H9 (cell line): ENCODE data around the gene TNFAIP6. TPM values are rescaled to one million over a fixed set of nuclear protein-coding genes. Genes with fewer than 3 reads are reported as not detected.

Source experiments
- DNase-seq: peaks from one replicate; pipeline ENCODE4 v3.0.0-alpha.2; 2017
- H2AFZ ChIP-seq: one replicate; pipeline ENCODE4 v1.6.1; 2013; ENCODE audit warnings: mild to moderate bottlenecking, low read length, control low read depth, moderate library complexity
- H2AK5ac ChIP-seq: 2 replicates; pipeline ENCODE4 v1.6.1; 2013; ENCODE audit warnings: low read length, control low read depth, mixed read lengths; ENCODE audit not compliant: insufficient read length
- H2BK120ac ChIP-seq: one replicate; pipeline ENCODE4 v1.6.1; 2013; ENCODE audit warnings: low read depth, mild to moderate bottlenecking, low read length, control low read depth, inconsistent platforms; ENCODE audit not compliant: poor library complexity, severe bottlenecking
- H2BK12ac ChIP-seq: 2 replicates; pipeline ENCODE4 v1.6.1; 2013; ENCODE audit warnings: low read length, control low read depth, mixed read lengths, low read depth; ENCODE audit not compliant: insufficient read length
- H2BK15ac ChIP-seq: 2 replicates; pipeline ENCODE4 v1.6.1; 2013; ENCODE audit warnings: low read depth, low read length, control low read depth
- H2BK20ac ChIP-seq: one replicate; pipeline ENCODE4 v1.6.1; 2013; ENCODE audit warnings: low read depth, mild to moderate bottlenecking, low read length, control low read depth, inconsistent platforms; ENCODE audit not compliant: poor library complexity, severe bottlenecking
- H2BK5ac ChIP-seq: 2 replicates; pipeline ENCODE4 v1.6.1; 2013; ENCODE audit warnings: low read length, control low read depth, mixed read lengths; ENCODE audit not compliant: insufficient read length
- H3K14ac ChIP-seq: 2 replicates; pipeline ENCODE4 v1.6.1; 2013; ENCODE audit warnings: low read length, control low read depth; ENCODE audit not compliant: insufficient read depth
- H3K18ac ChIP-seq: 2 replicates; pipeline ENCODE4 v1.6.1; 2013; ENCODE audit warnings: low read depth, mild to moderate bottlenecking, mixed read lengths, low read length, control low read depth; ENCODE audit not compliant: insufficient read length
- H3K23ac ChIP-seq: 2 replicates; pipeline ENCODE4 v1.6.1; 2013; ENCODE audit warnings: low read length, control low read depth, mixed read lengths, low read depth; ENCODE audit not compliant: insufficient read length
- H3K23me2 ChIP-seq: 2 replicates; pipeline ENCODE4 v1.6.1; 2013; ENCODE audit warnings: low read depth, mild to moderate bottlenecking, mixed read lengths, low read length, control low read depth; ENCODE audit not compliant: insufficient read length, poor library complexity, severe bottlenecking
- H3K27ac ChIP-seq: 2 replicates; pipeline ENCODE4 v1.5.1; 2013; ENCODE audit warnings: low read length, control low read depth, mixed read lengths, low read depth; ENCODE audit not compliant: insufficient read length
- H3K27me3 ChIP-seq: 2 replicates; pipeline ENCODE4 v1.6.1; 2013; ENCODE audit warnings: low read length, control low read depth, inconsistent platforms; ENCODE audit not compliant: insufficient read depth
- H3K4ac ChIP-seq: 2 replicates; pipeline ENCODE4 v1.6.1; 2013; ENCODE audit warnings: low read depth, mild to moderate bottlenecking, control low read depth, inconsistent platforms, low read length, moderate library complexity
- H3K4me1 ChIP-seq: 2 replicates; pipeline ENCODE4 v1.6.1; 2013; ENCODE audit warnings: low read length, control low read depth, inconsistent platforms; ENCODE audit not compliant: insufficient read depth
- H3K4me2 ChIP-seq: 2 replicates; pipeline ENCODE4 v1.6.1; 2013; ENCODE audit warnings: low read length, control low read depth, mixed read lengths; ENCODE audit not compliant: insufficient read length, insufficient read depth
- H3K56ac ChIP-seq: 2 replicates; pipeline ENCODE4 v1.6.1; 2013; ENCODE audit warnings: low read depth, mild to moderate bottlenecking, mixed read lengths, low read length, control low read depth; ENCODE audit not compliant: insufficient read length
- H3K79me1 ChIP-seq: 2 replicates; pipeline ENCODE4 v1.6.1; 2013; ENCODE audit warnings: low read depth, mild to moderate bottlenecking, moderate library complexity, low read length, control low read depth, inconsistent platforms; ENCODE audit not compliant: insufficient read depth, poor library complexity, severe bottlenecking
- H3K79me2 ChIP-seq: 2 replicates; pipeline ENCODE4 v1.6.1; 2013; ENCODE audit warnings: low read length, control low read depth, inconsistent platforms; ENCODE audit not compliant: insufficient read depth
- H3K9ac ChIP-seq: 2 replicates; pipeline ENCODE4 v1.6.1; 2013; ENCODE audit warnings: low read length, control low read depth, mixed read lengths; ENCODE audit not compliant: insufficient read length; ENCODE audit errors: extremely low read depth
- H3K9me3 ChIP-seq: one replicate; pipeline ENCODE4 v1.6.1; 2013; ENCODE audit warnings: low read depth, low read length, inconsistent platforms; ENCODE audit not compliant: control insufficient read depth
- H3T11ph ChIP-seq: one replicate; pipeline ENCODE4 v1.6.1; 2013; ENCODE audit warnings: mild to moderate bottlenecking, low read length, control low read depth, inconsistent platforms
- H4K20me1 ChIP-seq: one replicate; pipeline ENCODE4 v1.6.1; 2013; ENCODE audit not compliant: control insufficient read depth, insufficient read length, insufficient read depth
- H4K5ac ChIP-seq: 2 replicates; pipeline ENCODE4 v1.6.1; 2013; ENCODE audit warnings: low read depth, mild to moderate bottlenecking, mixed read lengths, low read length, control low read depth; ENCODE audit not compliant: insufficient read length
- H4K8ac ChIP-seq: replicated peaks from 2 replicates; pipeline ENCODE4 v1.6.1; 2013; ENCODE audit warnings: low read length, control low read depth, mixed read lengths, low read depth; ENCODE audit not compliant: insufficient read length
- H4K91ac ChIP-seq: 2 replicates; pipeline ENCODE4 v1.6.1; 2013; ENCODE audit warnings: low read depth, mild to moderate bottlenecking, moderate library complexity, mixed read lengths, low read length, control low read depth; ENCODE audit not compliant: insufficient read length
- H3K27ac Mint-ChIP-seq, 3 experiments: 2 replicates in 2 of 3; 3 replicates in 1 of 3; pipeline ENCODE4 v1.8.0; 2020 to 2021; ENCODE audit warnings: mixed read lengths in 3 of 3, mild to moderate bottlenecking in 1 of 3, moderate library complexity in 1 of 3
- H3K27me3 Mint-ChIP-seq: 2 replicates; pipeline ENCODE4 v1.8.0; 2021; ENCODE audit warnings: low read depth, mild to moderate bottlenecking, moderate library complexity, mixed read lengths
- H3K36me3 Mint-ChIP-seq, 3 experiments: 2 replicates in 2 of 3; 3 replicates in 1 of 3; pipeline ENCODE4 v1.8.0; 2020 to 2021; ENCODE audit warnings: low read depth in 3 of 3, mixed read lengths in 3 of 3; ENCODE audit not compliant: insufficient read depth in 1 of 3
- H3K4me1 Mint-ChIP-seq, 2 experiments: 2 replicates each; pipeline ENCODE4 v1.8.0; 2020; ENCODE audit warnings: mixed read lengths in 2 of 2
- H3K4me3 Mint-ChIP-seq, 2 experiments: 2 replicates in 1 of 2; 3 replicates in 1 of 2; pipeline ENCODE4 v1.8.0; 2020 to 2021; ENCODE audit warnings: mild to moderate bottlenecking in 2 of 2, mixed read lengths in 2 of 2, moderate library complexity in 1 of 2
- H3K9me3 Mint-ChIP-seq, 2 experiments: 2 replicates in 1 of 2; 3 replicates in 1 of 2; pipeline ENCODE4 v1.8.0; 2020; ENCODE audit warnings: mild to moderate bottlenecking in 2 of 2, mixed read lengths in 2 of 2, moderate library complexity in 1 of 2
- WGBS: extraction: QIAGEN DNeasy Blood & Tissue Kit; methylation state at CpG from one replicate; pipeline ENCODE4 v1.1.7; 2013; ENCODE audit warnings: missing lambda C conversion rate, low lambda C conversion rate, mixed read lengths; ENCODE audit not compliant: insufficient read length; ENCODE audit errors: extremely low coverage; 5-methylcytosine and 5-hydroxymethylcytosine counted together
- total RNA-seq: library from RNA; stranded (reverse); gene quantifications from 2 replicates; pipeline ENCODE4 v1.2.1, GENCODE V29; 2021
- TF ChIP-seq, protein P1 (sequence below): fragments of 200-600 bp; sonication (generic); conservative IDR thresholded peaks from 3 replicates; pipeline ENCODE4 v1.8.0; 2021; ENCODE audit warnings: antibody characterized with exemption, mild to moderate bottlenecking

TNFAIP6 gene
- total RNA-seq, 1 experiment from 2014 or later, result 1.2 TPM

GRCh38 chr2:151333083-151333482 is 24.3 kb upstream of the TNFAIP6 start:
- Histone ChIP-seq H2BK5ac (no peak overlapping the region), H3K23ac (no peak overlapping the region), H2BK15ac (no peak overlapping the region), H3K4me2 (no peak overlapping the region), H3K4ac (no peak overlapping the region), H2AK5ac (no peak overlapping the region), H4K91ac (no peak overlapping the region), H3T11ph (no peak overlapping the region), H3K9me3 (no peaks in the 10 kb centered on the region), H2AFZ (no peak overlapping the region), H3K4me1 (no peaks in the 10 kb centered on the region; the same call in 1 of the 2 replicates), H3K18ac (no peak overlapping the region), H2BK12ac (no peak overlapping the region), H4K5ac (no peak overlapping the region), H3K79me2 (no peaks in the 10 kb centered on the region), H4K8ac (no peak overlapping the region), H4K20me1 (no peaks in the 10 kb centered on the region), H2BK120ac (no peak overlapping the region), H3K27me3 (no peaks in the 10 kb centered on the region), H2BK20ac (no peak overlapping the region), H3K14ac (no peak overlapping the region), H3K23me2 (no peaks in the 10 kb centered on the region), H3K27ac (no peak overlapping the region), H3K79me1 (no peaks in the 10 kb centered on the region), H3K9ac (no peak overlapping the region), H3K56ac (no peak overlapping the region)
- H3K4me1 Mint-ChIP-seq, result peaks cover 25 to 27% of the 10 kb centered on the region in 2 experiments
- no peaks in the 10 kb centered on the region; a peak in 1 of 5 replicates for H3K9me3 Mint-ChIP-seq
- no peak for DNase-seq
- WGBS, result no CpG with 5 or more reads among the region's 3 CpGs
- no peaks in the 10 kb centered on the region; a peak in 1 of 7 replicates for H3K36me3 Mint-ChIP-seq
- H3K27me3 Mint-ChIP-seq, result peaks cover 4% of the 10 kb centered on the region; the same call in 1 of the 2 replicates
- no peak overlapping the region for H3K27ac Mint-ChIP-seq
- H3K4me3 Mint-ChIP-seq, result peak overlapping the region in 1 of 2 experiments; percentile 14; a peak in 1 of 5 replicates
- TF ChIP-seq, protein P1, sequence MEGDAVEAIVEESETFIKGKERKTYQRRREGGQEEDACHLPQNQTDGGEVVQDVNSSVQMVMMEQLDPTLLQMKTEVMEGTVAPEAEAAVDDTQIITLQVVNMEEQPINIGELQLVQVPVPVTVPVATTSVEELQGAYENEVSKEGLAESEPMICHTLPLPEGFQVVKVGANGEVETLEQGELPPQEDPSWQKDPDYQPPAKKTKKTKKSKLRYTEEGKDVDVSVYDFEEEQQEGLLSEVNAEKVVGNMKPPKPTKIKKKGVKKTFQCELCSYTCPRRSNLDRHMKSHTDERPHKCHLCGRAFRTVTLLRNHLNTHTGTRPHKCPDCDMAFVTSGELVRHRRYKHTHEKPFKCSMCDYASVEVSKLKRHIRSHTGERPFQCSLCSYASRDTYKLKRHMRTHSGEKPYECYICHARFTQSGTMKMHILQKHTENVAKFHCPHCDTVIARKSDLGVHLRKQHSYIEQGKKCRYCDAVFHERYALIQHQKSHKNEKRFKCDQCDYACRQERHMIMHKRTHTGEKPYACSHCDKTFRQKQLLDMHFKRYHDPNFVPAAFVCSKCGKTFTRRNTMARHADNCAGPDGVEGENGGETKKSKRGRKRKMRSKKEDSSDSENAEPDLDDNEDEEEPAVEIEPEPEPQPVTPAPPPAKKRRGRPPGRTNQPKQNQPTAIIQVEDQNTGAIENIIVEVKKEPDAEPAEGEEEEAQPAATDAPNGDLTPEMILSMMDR, result no peak
